GM18498 (cell line): ENCODE measurements around the gene GAL3ST1.

Source experiments
- ATAC-seq: cut with Tn5 transposase; IDR thresholded peaks from one replicate; pipeline ENCODE4 v1.9.1; 2021; ENCODE audit warnings: mild to moderate bottlenecking, moderate library complexity; ENCODE audit not compliant: unreplicated experiment

The GAL3ST1 gene

DNA sequence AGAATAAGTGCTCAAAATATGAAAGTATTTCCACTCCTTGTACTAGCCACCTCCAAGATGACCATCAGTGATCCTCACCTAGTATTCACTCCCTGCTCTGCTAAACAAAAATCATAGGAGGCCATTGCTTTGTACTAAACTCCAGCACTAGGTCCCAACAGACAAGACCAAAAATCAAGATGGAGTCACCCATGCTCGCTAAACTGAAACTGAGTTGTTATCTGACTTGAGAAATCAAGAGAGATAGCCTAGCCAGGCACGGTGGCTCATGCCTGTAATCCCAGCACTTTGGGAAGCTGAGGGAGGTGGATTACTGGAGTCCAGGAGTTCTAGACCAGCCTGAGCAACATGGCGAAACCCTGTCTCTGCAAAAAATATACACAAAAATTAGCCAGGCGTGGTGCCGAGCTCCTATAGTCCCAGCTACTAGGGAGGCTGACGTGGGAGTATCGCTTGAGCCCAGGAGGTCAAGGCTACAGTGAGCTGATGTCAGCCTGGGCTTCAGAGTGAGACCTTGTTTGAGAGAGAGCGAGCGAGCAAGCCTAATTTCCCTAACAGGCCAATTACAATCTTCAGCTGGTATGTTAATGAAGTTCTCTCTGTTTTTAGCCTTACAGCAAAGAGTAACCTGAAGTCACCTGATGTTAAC, 37.3 kb downstream of the GAL3ST1 start:
- ATAC-seq = no peak

DNA sequence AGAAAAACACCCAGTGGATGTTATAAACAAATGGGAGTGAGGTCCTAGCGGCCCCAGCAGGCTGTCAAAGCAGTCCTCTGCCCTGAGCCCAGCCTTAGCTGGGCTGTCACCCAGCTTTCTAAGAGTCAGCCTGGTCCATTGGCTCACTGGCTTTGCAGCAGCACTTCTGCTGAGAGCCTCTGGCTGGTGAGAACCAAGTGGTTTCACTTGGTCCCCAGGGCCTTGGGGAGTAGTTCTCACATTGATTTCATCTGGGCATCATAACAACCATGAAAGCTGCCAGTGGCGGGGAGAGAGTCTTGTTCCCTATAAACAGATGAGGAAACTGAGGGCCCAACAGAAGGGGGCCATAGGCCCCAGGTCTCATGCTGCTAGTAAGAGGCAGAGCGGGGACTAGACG, 39.3 kb downstream of the GAL3ST1 start:
- ATAC-seq = no peak

DNA sequence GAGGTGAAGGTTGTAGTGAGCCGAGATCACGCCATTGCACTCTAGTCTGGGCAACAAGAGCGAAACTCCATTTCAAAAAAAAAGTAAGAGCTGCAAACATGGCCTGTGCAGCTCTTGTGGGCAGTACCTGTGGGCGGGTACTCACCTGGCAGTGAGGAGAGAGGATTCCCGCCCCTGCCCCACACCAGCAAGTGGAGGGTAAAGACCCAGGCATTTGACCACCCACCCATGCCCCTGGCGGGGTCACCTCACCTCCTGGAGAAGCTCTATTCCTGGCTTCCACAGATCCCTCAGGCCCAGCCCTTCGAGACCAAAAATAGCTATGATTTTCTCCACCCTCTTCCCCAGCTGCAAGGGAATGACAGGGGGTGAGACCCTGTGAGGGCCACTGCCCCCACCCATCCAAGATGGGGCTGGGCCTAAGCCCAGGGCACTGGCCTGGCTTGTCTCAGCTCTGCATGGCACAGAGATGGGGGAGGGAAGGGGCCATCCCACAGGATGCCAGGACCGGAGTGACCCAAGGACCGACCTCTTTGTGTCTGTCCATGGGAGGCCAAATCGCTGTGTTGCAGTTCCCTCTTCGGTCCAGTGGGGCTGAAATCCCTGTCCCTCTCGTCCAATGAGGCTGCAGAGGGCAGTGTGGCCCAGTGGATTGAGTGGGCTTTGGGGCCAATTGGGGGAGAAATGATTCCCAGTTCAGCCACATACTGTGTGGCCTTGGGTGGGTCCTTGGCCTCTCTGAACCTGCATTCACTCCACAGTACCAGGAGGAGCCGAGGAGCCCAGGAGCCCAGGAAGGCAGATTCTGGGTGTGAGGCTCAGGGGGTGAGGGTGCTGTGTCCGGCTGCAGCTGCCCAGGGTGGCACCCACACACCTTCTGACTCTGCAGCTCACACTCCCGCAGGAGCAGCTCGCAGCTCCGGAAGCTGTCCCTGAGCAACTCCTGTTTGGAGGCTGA, 42.5 kb downstream of the GAL3ST1 start:
- ATAC-seq = no peak

DNA sequence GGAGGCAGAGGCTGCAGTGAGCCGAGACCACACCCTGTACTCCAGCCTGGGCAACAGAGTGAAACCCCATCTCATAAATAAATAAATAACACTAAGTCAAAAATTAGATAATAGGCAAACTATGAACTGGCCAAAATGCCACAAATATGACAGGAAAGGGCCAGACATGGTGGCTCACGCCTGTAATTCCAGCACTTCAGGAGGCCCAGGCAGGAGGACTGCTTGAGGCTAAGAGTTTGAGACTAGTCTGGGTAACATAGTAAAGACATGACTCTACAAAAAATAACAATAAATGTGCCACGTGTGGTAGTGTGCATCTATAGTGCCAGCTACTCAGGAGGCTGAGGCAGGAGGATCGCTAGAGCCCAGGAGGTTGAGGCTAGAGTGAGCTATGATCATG, 47.8 kb downstream of the GAL3ST1 start:
- no peak for ATAC-seq

DNA sequence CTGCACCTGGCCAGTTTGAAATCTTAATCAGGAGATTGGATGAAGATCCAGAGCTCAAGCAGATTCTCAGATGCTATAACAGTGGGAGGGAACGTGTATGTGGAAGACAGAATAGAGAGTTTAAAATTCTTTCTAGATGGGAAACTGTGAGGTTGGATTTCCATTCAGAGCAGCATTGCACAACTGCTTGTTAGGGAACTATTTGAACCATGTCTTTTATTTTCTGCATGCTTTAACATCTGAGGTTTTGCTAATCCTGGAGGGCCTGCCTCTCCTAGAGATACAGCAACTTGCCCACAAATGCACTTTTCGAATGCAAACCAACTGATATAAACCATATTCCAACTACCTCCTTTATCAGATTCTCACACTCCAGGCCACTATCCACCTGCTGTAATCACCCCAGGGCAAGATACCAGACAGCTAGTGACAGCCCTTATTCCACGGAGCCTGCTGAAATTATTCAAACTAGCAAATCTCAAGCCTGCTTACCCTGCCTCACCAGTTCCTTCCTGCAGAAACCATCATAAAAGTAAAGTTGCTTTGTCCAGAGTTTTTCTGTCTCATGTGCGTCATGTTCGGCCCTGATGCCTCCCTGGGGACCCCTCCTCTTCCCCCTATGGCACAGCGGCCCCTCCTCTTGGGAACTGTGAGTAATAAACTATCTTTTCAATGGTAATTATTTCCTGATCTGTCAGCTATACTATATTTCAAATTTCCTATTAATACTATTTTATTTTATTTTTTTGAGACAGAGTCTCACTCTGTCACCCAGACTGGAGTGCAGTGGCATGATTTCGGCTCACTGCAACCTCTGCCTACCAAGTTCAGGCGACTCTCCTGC, 50.6 kb downstream of the GAL3ST1 start:
- no peak for ATAC-seq

DNA sequence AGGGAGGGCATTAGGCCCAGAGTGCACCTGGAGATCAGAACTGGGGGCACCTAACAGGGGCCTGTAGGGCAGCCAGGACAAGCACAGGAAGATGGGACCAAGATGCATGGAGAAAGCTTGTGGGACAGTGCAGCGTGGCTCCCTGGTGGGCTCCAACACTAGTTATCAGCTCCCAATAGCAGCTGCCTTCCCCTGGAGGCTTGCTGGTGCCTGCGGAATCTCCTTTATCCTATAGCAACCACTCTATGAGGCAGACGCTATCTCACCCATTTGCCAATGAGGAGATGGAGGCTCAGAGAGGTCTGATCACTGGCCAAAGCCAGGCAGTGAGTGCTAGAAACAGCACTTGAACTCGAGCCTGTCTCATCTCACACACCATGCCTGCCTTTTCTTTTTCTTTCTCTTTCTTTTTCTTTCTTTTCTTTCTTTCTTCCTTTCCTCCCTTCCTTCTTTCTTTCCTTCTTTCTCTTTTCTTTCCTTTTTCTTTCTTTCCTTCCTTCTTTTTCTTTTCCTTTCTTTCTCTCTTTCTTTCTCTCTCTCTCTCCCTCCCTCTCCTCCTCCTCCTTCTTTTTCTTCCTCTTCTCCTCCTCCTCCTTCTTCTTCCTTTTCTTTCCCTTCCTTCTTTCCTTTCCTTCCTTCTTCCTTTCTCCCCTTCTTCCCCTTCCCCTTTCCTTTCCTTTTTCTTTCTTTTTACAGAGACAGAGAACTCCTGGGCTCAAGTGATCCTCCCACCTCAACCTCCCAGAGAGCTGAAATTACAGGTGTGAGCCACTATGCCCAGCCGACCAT, 52.9 kb downstream of the GAL3ST1 start:
- ATAC-seq = no peak

DNA sequence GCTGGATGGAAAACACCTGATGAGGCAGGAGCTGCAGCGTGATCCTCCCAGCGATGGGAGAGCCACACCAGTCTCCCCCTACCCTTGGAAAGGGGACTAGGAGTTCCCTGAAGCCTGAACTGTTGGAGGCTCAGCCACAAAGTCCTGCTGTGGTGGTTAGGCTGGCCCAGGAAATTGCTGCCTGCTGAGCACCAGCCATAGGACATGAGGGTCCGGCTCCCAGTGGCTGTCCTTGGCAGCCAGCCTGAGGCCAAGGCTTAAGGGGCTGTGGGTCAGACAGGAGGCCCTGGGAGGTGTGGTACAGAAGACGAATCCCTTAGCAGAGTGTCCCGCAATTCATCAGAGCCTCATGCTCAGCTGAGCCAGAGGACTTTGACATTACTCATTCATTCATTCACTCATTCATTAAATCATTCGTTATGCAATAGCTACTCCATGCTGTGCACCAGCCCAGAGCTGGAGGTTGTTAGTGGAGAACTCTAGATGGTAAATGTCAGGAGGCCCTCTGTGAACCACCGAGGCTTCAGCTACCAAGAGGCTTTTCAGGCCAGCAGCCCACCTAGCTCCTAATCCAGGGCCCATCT, 54.5 kb downstream of the GAL3ST1 start:
- ATAC-seq = no peak

DNA sequence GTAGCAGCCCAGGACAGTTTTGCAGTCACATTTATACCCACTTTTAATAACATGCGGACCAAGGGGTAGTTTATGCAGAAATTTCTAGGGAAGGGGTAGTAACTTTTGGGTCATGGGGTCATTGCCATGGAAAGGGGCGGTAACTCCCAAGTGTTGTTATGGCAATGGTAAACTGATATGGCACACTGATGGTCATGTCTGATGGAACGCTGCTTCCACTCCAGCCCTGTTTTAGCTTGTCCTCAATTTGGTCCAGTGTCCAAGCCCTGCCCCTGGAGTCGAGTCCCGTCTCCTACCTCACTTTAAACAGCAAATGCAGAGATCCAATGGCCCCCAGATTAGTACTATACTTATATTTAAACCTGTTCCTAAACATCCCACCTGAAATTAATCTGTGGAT, 57.7 kb downstream of the GAL3ST1 start:
- ATAC-seq = no peak

DNA sequence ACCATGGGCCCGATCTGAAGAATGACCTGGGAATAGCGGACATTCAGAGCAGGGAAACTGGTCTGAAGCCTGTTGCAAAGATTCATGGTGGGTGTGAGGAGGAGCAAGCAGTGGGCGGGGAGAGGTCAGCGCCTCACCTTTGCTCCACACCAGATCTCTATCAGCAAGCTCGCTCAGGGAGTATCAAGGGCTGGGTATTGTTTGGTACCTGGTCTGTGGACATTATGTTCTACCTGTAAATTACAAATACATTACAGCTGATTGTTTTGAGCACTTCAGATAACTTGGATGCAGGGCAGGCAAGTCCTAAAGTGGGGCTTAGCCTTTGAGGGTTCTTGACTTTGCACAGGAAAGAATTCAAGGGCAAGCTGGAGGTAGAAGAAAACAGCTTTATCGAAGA, 58.2 kb downstream of the GAL3ST1 start:
- no peak for ATAC-seq

DNA sequence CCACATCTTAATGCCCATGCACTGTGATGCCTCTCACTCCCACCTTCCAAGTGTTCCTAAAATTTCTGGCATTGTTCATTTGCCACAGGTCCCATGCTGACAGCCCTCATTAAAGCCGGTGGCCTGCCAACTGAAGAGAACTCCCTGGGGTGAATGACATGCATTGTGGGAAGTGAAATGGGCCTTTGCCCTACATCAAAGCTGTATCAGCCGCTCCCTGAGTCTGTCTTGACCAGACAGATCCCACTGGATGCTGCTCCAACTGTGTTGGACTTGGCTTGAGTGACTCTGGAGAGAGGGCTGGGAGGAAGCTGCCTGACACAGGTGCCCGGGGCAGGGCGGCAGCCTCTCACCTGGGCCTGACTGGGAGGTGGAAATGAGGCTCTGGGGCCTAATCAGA, 60.2 kb downstream of the GAL3ST1 start:
- no peak for ATAC-seq

DNA sequence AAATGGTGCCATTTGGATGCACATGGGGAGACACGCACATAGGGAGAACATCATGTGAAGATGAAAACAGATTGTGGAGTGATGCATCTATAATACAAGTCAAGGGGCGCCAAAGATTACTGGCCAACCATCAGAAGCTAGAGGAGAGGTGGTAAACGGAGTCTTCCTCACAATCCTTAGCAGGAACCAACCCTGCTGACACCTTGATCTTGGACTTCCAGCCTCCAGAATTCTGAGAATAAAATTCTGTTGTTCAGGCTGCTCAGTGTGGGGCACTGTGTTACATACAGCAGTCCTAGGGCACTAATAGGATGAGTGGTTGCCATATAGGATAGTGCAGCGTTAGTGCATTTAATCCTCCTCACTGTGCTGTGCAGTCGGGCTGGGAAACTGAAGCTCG, 61.0 kb downstream of the GAL3ST1 start:
- ATAC-seq = no peak

DNA sequence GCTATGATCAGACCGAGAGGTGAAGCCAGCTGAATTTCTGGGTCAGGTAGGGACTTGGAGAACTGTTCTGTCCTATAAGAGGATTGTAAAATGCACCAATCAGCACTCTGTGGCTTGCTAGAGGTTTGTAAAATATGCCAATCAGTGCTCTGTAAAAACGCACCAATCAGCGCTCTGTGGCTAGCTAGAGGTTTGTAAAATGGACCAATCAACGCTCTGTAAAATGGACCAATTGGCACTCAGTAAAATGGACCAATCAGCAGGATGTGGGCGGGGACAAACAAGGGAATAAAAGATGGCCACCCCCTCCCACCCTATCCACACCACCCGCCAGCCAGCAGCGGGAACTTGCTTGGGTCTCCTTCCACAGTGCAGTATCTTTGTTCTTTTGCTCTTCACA, 62.6 kb downstream of the GAL3ST1 start:
- ATAC-seq = no peak

DNA sequence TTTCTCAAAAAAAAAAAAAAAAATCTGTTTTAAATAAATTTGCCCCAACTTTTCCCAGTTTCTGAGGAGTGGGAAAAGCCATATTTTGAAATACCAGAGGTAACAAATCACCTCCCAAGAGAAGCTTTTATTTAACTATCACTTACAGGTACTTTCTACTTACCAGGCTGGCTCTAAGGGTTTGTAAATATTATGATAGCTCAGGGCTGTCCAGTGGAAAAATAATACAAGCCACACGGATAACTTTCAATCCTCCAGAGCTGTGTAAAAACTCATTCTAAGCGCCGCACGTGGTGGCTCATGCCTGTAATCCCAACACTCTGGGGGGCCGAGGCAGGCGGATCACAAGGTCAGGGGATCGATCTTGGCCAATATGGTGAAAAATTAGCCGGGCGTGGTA, 63.4 kb downstream of the GAL3ST1 start:
- no peak for ATAC-seq

DNA sequence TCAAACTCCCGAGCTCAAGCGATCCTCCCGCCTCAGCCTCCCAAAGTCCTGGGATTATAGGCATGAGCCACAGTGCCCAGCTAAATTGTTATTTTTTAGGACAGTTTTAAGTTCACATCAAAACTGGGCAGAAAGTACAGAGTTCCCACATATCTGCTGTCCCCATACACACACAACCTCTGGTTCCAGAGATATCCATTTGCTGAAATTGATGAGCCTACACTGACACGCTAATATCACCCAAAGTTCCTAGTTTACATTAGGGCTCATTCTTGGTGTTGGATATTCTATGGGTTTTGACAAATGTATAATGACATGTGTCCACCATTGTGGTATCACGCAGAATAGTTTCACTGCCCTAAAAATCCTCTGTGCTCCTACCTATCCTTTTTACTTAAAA, 66.2 kb downstream of the GAL3ST1 start:
- ATAC-seq = no peak

DNA sequence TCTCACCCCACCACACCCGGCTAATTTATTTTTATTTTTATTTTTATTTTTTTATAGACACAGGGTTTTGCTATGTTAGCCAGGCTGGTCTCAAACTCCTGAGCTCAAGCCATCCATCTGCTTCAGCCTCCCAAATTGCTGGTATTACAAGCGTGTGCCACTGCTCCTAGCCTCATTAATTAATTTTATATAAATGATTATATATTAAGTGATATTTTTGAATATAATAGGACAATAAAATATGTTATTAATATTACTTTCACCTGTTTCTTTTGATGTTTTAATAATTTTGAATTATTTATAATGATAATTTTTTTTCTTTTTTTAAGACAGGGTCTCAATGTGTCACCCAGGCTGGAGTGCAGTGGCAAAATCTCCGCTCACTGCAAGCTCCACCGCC, 66.8 kb downstream of the GAL3ST1 start:
- ATAC-seq = no peak

DNA sequence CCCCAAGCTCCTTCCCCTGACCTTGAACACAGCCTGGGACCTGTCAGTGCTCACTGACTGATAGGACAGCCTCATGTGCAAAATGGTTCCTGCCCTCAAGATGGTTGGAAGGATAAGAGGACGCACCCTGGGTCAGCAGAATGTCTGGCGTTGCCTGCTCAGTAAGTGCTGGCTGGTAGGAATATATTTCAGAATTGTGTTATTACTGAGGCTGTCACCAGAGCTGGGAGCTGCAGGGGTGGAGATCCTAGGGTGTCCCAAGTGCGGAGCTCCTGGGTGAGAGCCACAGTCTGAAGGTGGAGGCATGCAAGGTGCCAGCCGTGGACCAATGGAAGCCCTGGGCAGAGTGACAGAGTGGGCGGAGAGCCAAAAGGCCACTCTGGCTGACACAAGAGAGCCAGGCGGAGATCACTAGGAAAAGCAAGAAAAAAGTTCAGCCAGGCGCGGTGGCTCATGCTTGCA, 67.9 kb downstream of the GAL3ST1 start:
- no peak for ATAC-seq
